AG09309 (cell line): ENCODE results near the gene SH3GLB1.
"Not testable (repeated sequence)": the region's sequence is repeated elsewhere in the genome, so short reads cannot be mapped to it uniquely, and the experiment has no call there.

ENCODE experiments used
- DNase-seq: peaks from one replicate; pipeline ENCODE4 v3.0.0-alpha.2; 2010; ENCODE audit warnings: low read depth
- H3K4me3 ChIP-seq: 2 replicates; pipeline ENCODE4 v1.5.1; 2011; ENCODE audit warnings: mild to moderate bottlenecking, low read depth, low read length, moderate library complexity; ENCODE audit not compliant: control insufficient read depth
- CTCF ChIP-seq: IDR thresholded peaks from 2 replicates; pipeline ENCODE4 v1.5.1; 2011; ENCODE audit warnings: mild to moderate bottlenecking, low read depth, low read length, inconsistent platforms; ENCODE audit not compliant: insufficient read depth, control insufficient read depth; ENCODE audit errors: missing control alignments

SH3GLB1 gene

GRCh38 chr1:86704458-86704971, at the start of gene SH3GLB1:
SH3GLB1 (plus strand) TSS chr1:86704576; CDS start chr1:86704900, 324 bp downstream.
- peak within 1 kb of the TSS; percentile 83 for H3K4me3 ChIP-seq
- peak; percentile 73 for TF ChIP-seq CTCF
- no peak for DNase-seq

- not testable (repeated sequence) for H3K4me3 ChIP-seq, DNase-seq
Measured at GRCh38 chr1:86658381-86658780, 46.0 kb upstream of the SH3GLB1 start.

GRCh38 chr1:86666368-86666767, 38.0 kb upstream of the SH3GLB1 start:
- H3K4me3 ChIP-seq: no peak overlapping the region
- TF ChIP-seq CTCF: no peak
- no peak for DNase-seq

GRCh38 chr1:86687595-86687994, 16.8 kb upstream of the SH3GLB1 start:
- no peak for DNase-seq
- H3K4me3 ChIP-seq: no peak overlapping the region
- no peak for TF ChIP-seq CTCF

GRCh38 chr1:86692641-86693040, 11.7 kb upstream of the SH3GLB1 start:
- no peak for DNase-seq
- TF ChIP-seq CTCF: no peak
- H3K4me3 ChIP-seq: no peak overlapping the region

GRCh38 chr1:86695400-86695799, 9.0 kb upstream of the SH3GLB1 start:
- no peak for TF ChIP-seq CTCF
- DNase-seq: no peak
- H3K4me3 ChIP-seq: no peak overlapping the region

GRCh38 chr1:86696522-86696921, 7.9 kb upstream of the SH3GLB1 start:
- no peak for DNase-seq
- no peak for TF ChIP-seq CTCF

More at GRCh38 chr1:86696522-86696921, 7.9 kb upstream of the SH3GLB1 start:
- no peak overlapping the region for H3K4me3 ChIP-seq
